Measurements from ENCODE around the gene SHLD1.

The SHLD1 gene

GRCh38 chr20:5835871-5836270 is 85.7 kb downstream of the SHLD1 start:
- no peak for DNase-seq (ENCODE audit: low read depth)
- no peak overlapping the region for H3K4me3 ChIP-seq (ENCODE audit: low read depth, low read length)
- TF ChIP-seq CTCF (IDR thresholded peaks at IDR 0.05; ENCODE audit: insufficient read depth, low read depth, low read length, missing control alignments): no peak

DNA sequence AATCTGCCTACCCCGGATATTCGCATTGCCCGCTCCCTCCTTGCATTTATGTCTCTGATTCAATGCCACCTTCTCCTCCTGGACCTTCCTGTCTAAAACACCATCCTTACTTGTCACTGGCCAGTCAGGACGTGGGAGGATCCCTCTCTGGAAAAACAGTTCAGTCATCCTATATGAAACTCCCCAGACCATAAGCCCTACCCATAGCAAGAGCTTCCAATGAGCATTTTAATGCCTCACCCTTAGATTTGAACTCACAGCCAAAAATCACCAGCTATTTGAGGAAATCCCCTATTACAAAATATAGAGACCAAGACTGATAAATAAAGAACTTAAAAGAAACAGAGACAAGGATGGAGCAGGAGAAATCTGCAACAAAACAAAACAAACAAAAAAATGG is 86.4 kb downstream of the SHLD1 start:
- no peak for DNase-seq (ENCODE audit: low read depth)
- no peak for TF ChIP-seq CTCF (IDR thresholded peaks at IDR 0.05; ENCODE audit: insufficient read depth, low read depth, low read length, missing control alignments)

GRCh38 chr20:5840411-5841002 is 90.3 kb downstream of the SHLD1 start:
- no peak overlapping the region for H3K4me3 ChIP-seq (ENCODE audit: low read depth, low read length)
- no peak for TF ChIP-seq CTCF (IDR thresholded peaks at IDR 0.05; ENCODE audit: insufficient read depth, low read depth, low read length, missing control alignments)
- DNase-seq (ENCODE audit: low read depth): no peak

More for the DNA sequence above, 86.4 kb downstream of the SHLD1 start:
- H3K4me3 ChIP-seq (ENCODE audit: low read depth, low read length): no peak overlapping the region

GRCh38 chr20:5841522-5841921 is 91.3 kb downstream of the SHLD1 start:
- no peak for DNase-seq (ENCODE audit: low read depth)
- no peak for TF ChIP-seq CTCF (IDR thresholded peaks at IDR 0.05; ENCODE audit: insufficient read depth, low read depth, low read length, missing control alignments)
- no peak overlapping the region for H3K4me3 ChIP-seq (ENCODE audit: low read depth, low read length)

DNA sequence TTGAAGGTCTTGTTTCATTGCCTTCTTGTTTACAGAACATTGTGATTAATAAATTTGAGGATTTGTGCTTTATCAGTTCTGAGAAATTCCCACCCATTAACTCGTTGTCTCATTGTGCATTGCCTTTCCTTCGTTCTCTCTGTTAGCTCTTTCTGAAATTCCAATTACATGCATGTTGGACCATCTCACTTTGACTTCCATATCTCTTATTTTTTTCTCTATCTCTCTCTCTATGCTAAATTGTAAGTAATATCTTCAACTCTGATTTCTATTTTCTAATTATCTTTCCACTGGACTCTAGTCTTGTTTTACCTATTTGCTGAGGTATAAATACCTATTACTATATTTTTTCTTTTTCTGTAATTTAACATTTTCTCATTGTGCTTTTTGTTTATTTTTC is 92.3 kb downstream of the SHLD1 start:
- no peak overlapping the region for H3K4me3 ChIP-seq (ENCODE audit: low read depth, low read length)
- no peak for TF ChIP-seq CTCF (IDR thresholded peaks at IDR 0.05; ENCODE audit: insufficient read depth, low read depth, low read length, missing control alignments)
- DNase-seq (ENCODE audit: low read depth): no peak

GRCh38 chr20:5843054-5843592 is 92.9 kb downstream of the SHLD1 start:
- TF ChIP-seq CTCF (IDR thresholded peaks at IDR 0.05; ENCODE audit: insufficient read depth, low read depth, low read length, missing control alignments): no peak
- peak; percentile 71 for DNase-seq (ENCODE audit: low read depth)
- H3K4me3 ChIP-seq (ENCODE audit: low read depth, low read length): no peak overlapping the region

Measured in GM12865 (cell line).